SHP77 (cell line): Measurements from ENCODE around the gene RNF187.

ENCODE experiments used
- DNase-seq, 2 experiments: peaks; one replicate each; lab custom pipeline; 2025; lab: John Stamatoyannopoulos, UW

The RNF187 gene

DNA sequence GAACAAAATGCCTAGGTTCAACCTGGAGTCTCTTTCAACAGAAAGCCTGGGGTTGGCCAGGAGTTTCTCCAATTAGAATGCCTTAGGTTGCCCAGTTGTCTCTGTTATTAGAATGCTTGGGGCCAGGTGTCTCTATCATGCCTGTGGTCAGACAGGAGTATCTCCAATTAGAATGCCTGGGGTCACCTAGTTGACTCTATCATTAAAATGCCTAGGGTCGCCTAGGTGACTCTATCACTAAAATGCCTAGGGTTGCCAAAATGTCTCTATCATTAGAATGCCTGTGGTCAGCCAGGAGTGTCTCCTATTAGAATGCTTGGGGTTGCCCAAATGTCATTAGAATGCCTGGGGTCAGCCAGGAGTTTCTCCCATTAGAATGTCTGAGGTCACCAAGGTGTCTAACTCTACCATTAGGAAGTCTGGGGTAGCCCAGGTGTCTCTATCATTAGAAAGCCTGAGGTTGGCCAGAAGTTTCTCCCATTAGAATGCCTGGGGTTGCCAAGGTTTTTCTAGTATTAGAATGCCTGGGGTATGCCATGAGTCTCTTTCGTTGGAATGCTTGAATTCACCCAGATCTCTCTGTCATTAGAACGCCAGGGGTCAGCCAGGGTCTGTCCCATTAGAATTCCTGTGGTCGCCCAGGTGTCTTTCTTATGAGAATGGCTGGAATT is 57.9 kb downstream of the RNF187 start:
- DNase-seq = no peak
